ENCODE data around the gene EFHC1. TPM values are rescaled to one million over a fixed set of nuclear protein-coding genes. Genes with fewer than 3 reads are reported as not detected.

The EFHC1 gene
- total and polyA plus RNA-seq, 3 donors from 2014 or later, result 41.8 to 133 (median 62.9) TPM

DNA sequence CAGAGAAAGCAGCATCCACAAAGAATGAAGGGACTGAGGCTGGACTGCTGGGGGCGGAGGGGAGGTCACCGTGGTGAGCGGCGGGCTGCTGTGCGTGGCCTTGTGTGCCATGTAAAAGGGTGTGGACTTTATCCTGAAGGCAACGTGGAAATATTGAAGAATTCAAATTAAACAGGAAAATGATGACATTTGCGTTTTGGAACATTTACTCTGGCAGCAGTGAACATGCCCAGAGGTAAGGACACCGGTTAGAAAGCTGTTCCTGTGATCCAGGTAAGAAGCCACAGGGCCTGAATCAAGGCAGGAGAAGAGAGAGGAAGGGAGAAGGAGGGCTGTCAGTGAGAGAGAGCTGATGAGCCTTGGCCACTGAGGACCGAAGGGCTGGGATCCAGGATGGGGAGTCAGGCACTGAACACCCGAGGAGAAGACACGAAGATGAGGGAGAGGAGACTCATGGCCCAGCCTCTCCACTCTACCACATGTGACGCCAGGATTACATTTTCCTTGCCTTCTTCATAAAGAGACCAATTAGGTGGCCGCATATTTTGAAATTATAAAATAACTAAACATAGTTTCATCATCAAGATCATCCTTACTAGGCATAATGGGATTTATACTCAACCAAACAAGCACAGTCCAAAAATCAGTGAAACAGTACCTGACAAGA lies 98.3 kb downstream of the EFHC1 start:
- peaks cover 61% of the 10 kb centered on the region for H3K4me1 ChIP-seq
- no peak overlapping the region for H3K4me3 ChIP-seq
- DNase-seq, result no peak
- H3K9me3 ChIP-seq, result no peaks in the 10 kb centered on the region
- TF ChIP-seq, protein P1, sequence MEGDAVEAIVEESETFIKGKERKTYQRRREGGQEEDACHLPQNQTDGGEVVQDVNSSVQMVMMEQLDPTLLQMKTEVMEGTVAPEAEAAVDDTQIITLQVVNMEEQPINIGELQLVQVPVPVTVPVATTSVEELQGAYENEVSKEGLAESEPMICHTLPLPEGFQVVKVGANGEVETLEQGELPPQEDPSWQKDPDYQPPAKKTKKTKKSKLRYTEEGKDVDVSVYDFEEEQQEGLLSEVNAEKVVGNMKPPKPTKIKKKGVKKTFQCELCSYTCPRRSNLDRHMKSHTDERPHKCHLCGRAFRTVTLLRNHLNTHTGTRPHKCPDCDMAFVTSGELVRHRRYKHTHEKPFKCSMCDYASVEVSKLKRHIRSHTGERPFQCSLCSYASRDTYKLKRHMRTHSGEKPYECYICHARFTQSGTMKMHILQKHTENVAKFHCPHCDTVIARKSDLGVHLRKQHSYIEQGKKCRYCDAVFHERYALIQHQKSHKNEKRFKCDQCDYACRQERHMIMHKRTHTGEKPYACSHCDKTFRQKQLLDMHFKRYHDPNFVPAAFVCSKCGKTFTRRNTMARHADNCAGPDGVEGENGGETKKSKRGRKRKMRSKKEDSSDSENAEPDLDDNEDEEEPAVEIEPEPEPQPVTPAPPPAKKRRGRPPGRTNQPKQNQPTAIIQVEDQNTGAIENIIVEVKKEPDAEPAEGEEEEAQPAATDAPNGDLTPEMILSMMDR (IDR thresholded peaks at IDR 0.05), result no peak
- TF ChIP-seq POLR2A (IDR thresholded peaks at IDR 0.05), result no peak
- no peaks in the 10 kb centered on the region for H3K36me3 ChIP-seq (ENCODE audit: low read depth, missing control alignments)
- no peaks in the 10 kb centered on the region for H3K27me3 ChIP-seq
- WGBS, 2 donors, result 59 to 65% methylated on average over 13 of the region's 13 CpGs
- intact Hi-C loops (cut with DNase I; ENCODE audit: low total_unique reads), result loop anchor here (10.0 kb wide), 1 partner anchor 56 kb away; the partner anchor contains the start of gene TRAM2
- peak overlapping the region; percentile 79 to 87 for H3K27ac ChIP-seq

DNA sequence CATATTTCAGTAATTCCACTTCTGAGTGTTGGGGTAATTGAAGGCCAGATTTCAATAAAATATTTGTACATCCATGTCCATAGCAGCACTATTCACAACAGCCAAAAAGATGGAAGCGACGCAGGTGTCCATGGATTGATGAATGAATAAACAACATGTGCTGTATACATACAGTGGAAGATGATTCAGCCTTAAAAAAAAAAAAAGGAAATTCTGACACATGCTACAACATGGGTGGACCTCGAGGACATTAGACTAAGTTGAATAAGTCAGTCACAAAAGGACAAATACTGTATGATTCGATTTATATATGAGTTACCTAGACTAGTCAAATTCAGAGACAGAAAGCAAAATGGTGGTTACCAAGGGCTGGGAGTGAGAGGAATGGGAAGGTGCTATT lies 99.5 kb downstream of the EFHC1 start:
- DNase-seq, result no peak
- no peaks in the 10 kb centered on the region for H3K27me3 ChIP-seq
- WGBS, 2 donors, result 94 to 96% methylated on average over 4 of the region's 4 CpGs
- H3K36me3 ChIP-seq (ENCODE audit: low read depth, missing control alignments), result no peaks in the 10 kb centered on the region
- H3K4me3 ChIP-seq, result no peak overlapping the region
- peaks cover 49% of the 10 kb centered on the region for H3K4me1 ChIP-seq
- no peaks in the 10 kb centered on the region for H3K9me3 ChIP-seq
- H3K27ac ChIP-seq, result no peak overlapping the region
- TF ChIP-seq POLR2A (IDR thresholded peaks at IDR 0.05), result no peak
- intact Hi-C loops (cut with DNase I; ENCODE audit: low total_unique reads), result loop anchor here (10.0 kb wide), 1 partner anchor 55 kb away; the partner anchor contains the start of gene TRAM2

DNA sequence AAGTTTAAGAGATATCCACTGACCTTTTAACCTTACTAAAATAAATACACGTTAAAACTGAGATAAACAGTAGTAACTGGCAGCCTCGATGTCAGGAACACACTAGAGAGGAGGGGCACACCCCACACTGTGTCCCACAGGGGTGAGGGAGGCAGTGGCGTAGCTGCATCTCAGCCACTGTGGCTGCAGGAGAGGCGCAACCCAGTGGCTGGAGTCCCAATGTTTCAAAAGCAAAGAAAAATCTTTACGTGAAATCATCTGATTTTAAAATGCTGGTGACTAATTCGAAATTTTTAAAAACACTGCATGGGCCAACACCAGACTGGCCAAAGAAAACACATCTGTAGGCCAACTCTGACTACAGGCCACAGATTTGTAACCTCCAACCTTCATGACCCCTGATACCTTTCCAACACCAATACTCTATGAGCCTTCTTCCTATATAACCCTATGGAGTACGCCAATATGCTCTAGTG lies 102.0 kb downstream of the EFHC1 start:
- WGBS, 2 donors, result 52 to 57% methylated on average over 7 of the region's 7 CpGs
- intact Hi-C loops (cut with DNase I; ENCODE audit: low total_unique reads), result no loop called here
- TF ChIP-seq, protein P1 (IDR thresholded peaks at IDR 0.05), result no peak
- no peak for TF ChIP-seq POLR2A (IDR thresholded peaks at IDR 0.05)
- Histone ChIP-seq H3K4me3 (no peak overlapping the region), H3K4me1 (peaks cover 29% of the 10 kb centered on the region), H3K27ac (peak overlapping the region in 1 of 2 donors; percentile 25), H3K9me3 (no peaks in the 10 kb centered on the region), H3K36me3 (ENCODE audit: low read depth, missing control alignments) (no peaks in the 10 kb centered on the region), H3K27me3 (no peaks in the 10 kb centered on the region)
- no peak for DNase-seq

DNA sequence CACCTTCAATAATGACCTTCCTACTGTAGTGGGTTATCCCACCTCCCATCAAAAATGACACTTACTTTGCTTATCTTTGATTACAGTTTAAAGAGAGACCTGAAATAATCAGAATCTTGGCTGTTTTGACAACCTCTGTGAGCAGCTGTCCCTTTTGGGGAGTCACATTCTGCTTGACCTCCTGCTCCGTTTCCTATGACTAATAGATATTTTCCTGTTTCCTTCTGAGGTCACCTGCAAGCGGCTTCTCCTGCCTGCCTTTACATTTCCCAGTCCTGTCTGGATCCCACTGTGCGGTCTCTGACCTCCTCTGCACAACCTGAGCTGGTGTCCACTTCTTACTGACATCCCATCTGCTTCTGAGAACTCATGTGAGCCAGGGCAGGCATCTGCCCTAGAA lies 102.5 kb downstream of the EFHC1 start:
- peak overlapping the region in 1 of 2 donors; percentile 25 for H3K27ac ChIP-seq
- 74 to 85% methylated on average over 3 of the region's 3 CpGs for WGBS, 2 donors

DNA sequence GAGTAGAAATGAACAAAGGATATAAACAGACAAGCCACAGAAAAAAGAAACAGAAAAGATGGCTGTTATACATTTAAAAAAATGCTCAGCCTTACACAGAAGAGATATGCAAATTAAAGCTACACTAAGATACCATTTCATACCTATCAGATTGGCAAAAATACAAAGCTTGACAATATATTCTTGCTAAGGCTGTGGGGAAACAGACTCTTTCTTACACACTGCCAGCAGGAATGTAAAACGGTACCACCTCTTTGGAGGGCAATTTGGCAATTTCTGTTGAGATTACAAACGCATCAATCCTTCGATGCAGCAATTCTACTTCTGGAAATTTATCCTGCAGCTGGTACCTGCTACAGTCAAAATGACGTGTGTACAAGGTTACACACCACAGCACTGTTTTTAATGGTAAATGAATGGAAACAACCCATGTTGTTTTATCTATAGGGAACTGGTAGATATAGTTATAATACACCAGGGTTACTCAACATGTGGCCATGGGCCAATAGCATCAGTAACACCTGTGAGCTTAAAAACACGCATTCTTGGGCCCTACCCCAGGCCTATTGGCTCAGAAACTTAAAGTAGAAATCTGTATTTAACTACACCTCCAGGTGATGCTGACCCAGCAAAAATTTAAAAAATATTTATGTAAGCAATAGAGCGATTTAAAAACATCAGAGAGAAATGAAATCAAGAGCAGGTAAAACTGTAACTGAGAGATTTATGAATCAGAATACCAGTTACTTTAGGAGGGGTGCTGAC lies 103.4 kb downstream of the EFHC1 start:
- no peak for DNase-seq
- no peak for TF ChIP-seq POLR2A (IDR thresholded peaks at IDR 0.05)
- TF ChIP-seq, protein P1 (IDR thresholded peaks at IDR 0.05), result no peak
- no peak overlapping the region for H3K27ac ChIP-seq
- H3K9me3 ChIP-seq, result no peaks in the 10 kb centered on the region
- intact Hi-C loops (cut with DNase I; ENCODE audit: low total_unique reads), result no loop called here
- peaks cover 16% of the 10 kb centered on the region for H3K4me1 ChIP-seq
- no peak overlapping the region for H3K4me3 ChIP-seq
- no peaks in the 10 kb centered on the region for H3K36me3 ChIP-seq (ENCODE audit: low read depth, missing control alignments)
- WGBS, 2 donors, result 81 to 82% methylated on average over 6 of the region's 6 CpGs
- no peaks in the 10 kb centered on the region for H3K27me3 ChIP-seq

More for the DNA sequence above, 102.5 kb downstream of the EFHC1 start:
- Histone ChIP-seq H3K27me3 (no peaks in the 10 kb centered on the region), H3K36me3 (ENCODE audit: low read depth, missing control alignments) (no peaks in the 10 kb centered on the region), H3K9me3 (no peaks in the 10 kb centered on the region), H3K4me3 (no peak overlapping the region), H3K4me1 (peaks cover 25% of the 10 kb centered on the region)
- TF ChIP-seq POLR2A (IDR thresholded peaks at IDR 0.05), result no peak
- TF ChIP-seq, protein P1 (IDR thresholded peaks at IDR 0.05), result no peak
- intact Hi-C loops (cut with DNase I; ENCODE audit: low total_unique reads), result no loop called here
- DNase-seq, result no peak
